ENCODE measurements around the gene PHLDA2. TPM values are rescaled to one million over a fixed set of nuclear protein-coding genes. Genes with fewer than 3 reads are reported as not detected.
A peak's percentile ranks its signal among the peaks of the same experiment; 100 is the strongest.

Gene PHLDA2
- polyA plus RNA-seq, 2 of the 4 experiments (the other 2 are of a cell fraction) = 7.0 to 49.6 TPM

DNA sequence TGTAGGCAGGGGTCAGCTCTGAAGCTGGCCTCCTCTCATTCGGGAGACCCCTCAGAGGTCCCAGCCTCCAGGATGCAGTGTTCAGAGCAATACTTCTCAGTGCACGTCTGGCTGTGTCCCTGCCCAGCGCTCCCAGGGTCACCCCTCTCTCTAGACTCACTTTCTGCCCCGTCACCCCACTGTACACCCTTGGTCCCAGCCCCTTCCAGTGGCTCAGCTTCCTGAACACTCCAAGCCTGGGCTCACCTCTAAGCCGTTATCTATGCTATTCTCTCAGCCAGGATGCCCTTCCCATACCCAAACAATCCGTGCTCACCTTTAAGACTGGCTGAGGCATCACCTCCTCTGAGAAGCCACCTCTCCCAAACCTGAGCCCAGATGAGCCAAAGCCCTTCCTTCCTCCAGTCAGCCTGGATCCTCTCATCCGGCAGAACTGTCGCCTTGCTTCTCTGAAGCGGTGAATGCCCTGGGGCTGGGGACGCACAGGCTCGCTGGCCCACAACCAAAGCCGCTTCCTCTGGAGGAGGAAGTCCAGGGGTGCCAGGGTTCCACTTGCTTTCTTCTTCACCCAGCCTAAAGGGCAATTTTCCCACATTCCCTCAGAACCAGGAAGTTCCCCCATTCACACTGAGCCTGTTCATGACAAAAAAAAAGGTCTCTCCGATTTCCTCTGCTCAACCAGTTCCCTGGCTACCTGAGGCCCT lies 30.0 kb downstream of the PHLDA2 start:
- H3K4me1 ChIP-seq = peaks cover 31% of the 10 kb centered on the region
- FAIRE-seq = no peak
- H3K4me3 ChIP-seq = no peak overlapping the region
- ATAC-seq = no peak
- POLR2A ChIA-PET = interaction anchor here (1.2 kb wide), 1 partner anchor 30 kb away, joined by 7 read pairs; the partner anchor contains the start of gene PHLDA2
- 94% methylated on average over 13 of the region's 13 CpGs for WGBS (ENCODE audit: missing lambda C conversion rate)
- no peak for TF ChIP-seq MAZ (IDR thresholded peaks at IDR 0.05; ENCODE audit: borderline replicate concordance, low read depth, low read length)
- TF ChIP-seq MYC (IDR thresholded peaks at IDR 0.05; ENCODE audit: borderline replicate concordance, low read length) = no peak
- no peak for TF ChIP-seq KDM1A (IDR thresholded peaks at IDR 0.05; ENCODE audit: low read depth)
- TF ChIP-seq HMGXB4 (CRISPR knock-in tag; IDR thresholded peaks at IDR 0.05; ENCODE audit: borderline replicate concordance) = no peak
- TF ChIP-seq NR3C1 (IDR thresholded peaks at IDR 0.05) = no peak
- TF ChIP-seq SMC3 (IDR thresholded peaks at IDR 0.05) = no peak
- no peak for TF ChIP-seq ZNF302 (CRISPR knock-in tag; IDR thresholded peaks at IDR 0.05)
- TF ChIP-seq HDAC2 (IDR thresholded peaks at IDR 0.05) = no peak
- TF ChIP-seq, protein P1, sequence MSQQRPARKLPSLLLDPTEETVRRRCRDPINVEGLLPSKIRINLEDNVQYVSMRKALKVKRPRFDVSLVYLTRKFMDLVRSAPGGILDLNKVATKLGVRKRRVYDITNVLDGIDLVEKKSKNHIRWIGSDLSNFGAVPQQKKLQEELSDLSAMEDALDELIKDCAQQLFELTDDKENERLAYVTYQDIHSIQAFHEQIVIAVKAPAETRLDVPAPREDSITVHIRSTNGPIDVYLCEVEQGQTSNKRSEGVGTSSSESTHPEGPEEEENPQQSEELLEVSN (IDR thresholded peaks at IDR 0.05; ENCODE audit: borderline replicate concordance, low read depth) = no peak
- TF ChIP-seq MAX (IDR thresholded peaks at IDR 0.05) = no peak
- no peak for TF ChIP-seq RNF2 (IDR thresholded peaks at IDR 0.05; ENCODE audit: borderline replicate concordance, low read depth)
- no peak for TF ChIP-seq TP53 (CRISPR knock-in tag; IDR thresholded peaks at IDR 0.05)
- TF ChIP-seq KDM5A (IDR thresholded peaks at IDR 0.05) = no peak
- no peak for TF ChIP-seq RFX5 (IDR thresholded peaks at IDR 0.05)
- TF ChIP-seq CBX8 (IDR thresholded peaks at IDR 0.05) = no peak
- TF ChIP-seq HOXB5 (CRISPR knock-in tag; IDR thresholded peaks at IDR 0.05) = no peak
- no peak for DNase-seq (ENCODE audit: low read depth in 1 of 2, low spot score in 1 of 2)
- peak overlapping the region; percentile 76 to 85 for H3K27ac ChIP-seq
- H3K9me3 ChIP-seq = no peaks in the 10 kb centered on the region
- CTCF ChIA-PET = interaction anchor here (0.8 to 2.4 kb wide), 5 partner anchors 10 to 367 kb away, joined by 3 to 15 read pairs (median 3); partner anchors contain the start of gene PHLDA2
- H3K4me2 ChIP-seq = peak overlapping the region; percentile 62; the same call in 1 of the 3 replicates

DNA sequence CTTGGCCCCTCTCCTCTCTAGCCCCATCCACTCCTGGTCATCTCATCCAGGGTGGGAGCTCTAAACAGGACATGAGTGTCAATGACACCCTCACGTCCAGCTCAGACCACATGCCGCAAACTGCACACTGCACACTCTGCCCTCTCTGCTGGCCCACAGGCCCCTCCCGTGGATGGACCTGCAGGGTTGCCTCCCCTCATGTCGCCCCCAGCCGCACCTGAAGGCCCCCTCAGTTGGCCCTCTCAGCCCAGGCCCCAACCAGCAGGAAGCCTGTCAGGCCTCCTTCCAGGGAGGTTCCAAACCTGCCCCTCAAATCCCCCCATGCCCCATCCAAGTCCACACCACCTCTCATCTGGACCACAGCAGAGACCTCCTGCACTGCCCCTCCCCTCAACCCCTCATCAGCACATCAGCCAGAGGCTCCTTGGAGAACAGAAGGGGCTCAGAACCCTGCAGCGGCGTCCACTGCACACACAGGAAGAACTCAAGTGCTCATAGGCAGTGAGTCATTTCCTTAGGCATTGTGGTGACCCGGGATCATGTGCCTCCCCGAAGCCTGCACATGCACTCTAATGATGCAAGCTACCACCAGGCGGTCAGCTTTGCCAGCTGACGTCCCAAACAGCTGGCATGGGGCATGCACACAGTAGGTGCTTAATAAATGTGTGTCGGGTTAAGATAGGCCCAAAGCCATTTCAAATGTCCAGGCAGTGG lies 30.7 kb downstream of the PHLDA2 start:
- DNase-seq (ENCODE audit: low read depth in 1 of 2, low spot score in 1 of 2) (peak in 1 of 2 experiments; percentile 68), ATAC-seq (no peak), FAIRE-seq (no peak)
- Histone ChIP-seq H3K4me3 (no peak overlapping the region), H3K27ac (peak overlapping the region; percentile 76 to 85), H3K9me3 (no peaks in the 10 kb centered on the region), H3K4me2 (peak overlapping the region; percentile 62), H3K4me1 (peaks cover 24% of the 10 kb centered on the region)
- ChIA-PET CTCF (interaction anchor here (0.8 to 2.4 kb wide), 5 partner anchors 9 to 366 kb away, joined by 3 to 15 read pairs (median 3); partner anchors contain the start of gene PHLDA2), POLR2A (interaction anchor here (1.2 kb wide), 1 partner anchor 31 kb away, joined by 7 read pairs; the partner anchor contains the start of gene PHLDA2)
- TF ChIP-seq FOSL2 (IDR thresholded peaks at IDR 0.05) = no peak
- peak; percentile 83 for TF ChIP-seq FOSL2 (CRISPR knock-in tag; IDR thresholded peaks at IDR 0.05)
- no peak for TF ChIP-seq TFCP2L1 (CRISPR knock-in tag; IDR thresholded peaks at IDR 0.05)
- TF ChIP-seq KDM5A (IDR thresholded peaks at IDR 0.05) = no peak
- no peak for TF ChIP-seq CEBPB (IDR thresholded peaks at IDR 0.05)
- TF ChIP-seq POLR2A (IDR thresholded peaks at IDR 0.05; ENCODE audit: low read length) = no peak
- 0 out of 2 replicates have a peak, but pooled peaks have one; percentile 44 for TF ChIP-seq MYC (IDR thresholded peaks at IDR 0.05; ENCODE audit: borderline replicate concordance, low read length)
- TF ChIP-seq JUN (IDR thresholded peaks at IDR 0.05) = 0 out of 5 replicates have a peak, but pooled peaks of 1 of the 2 experiments have one; percentile 19
- TF ChIP-seq HOXB5 (CRISPR knock-in tag; IDR thresholded peaks at IDR 0.05) = 0 out of 2 replicates have a peak, but pooled peaks have one; percentile 41
- TF ChIP-seq ELK1 (IDR thresholded peaks at IDR 0.05; ENCODE audit: low read depth, low read length) = no peak
- TF ChIP-seq FOXS1 (CRISPR knock-in tag; IDR thresholded peaks at IDR 0.05) = no peak
- TF ChIP-seq MAX (IDR thresholded peaks at IDR 0.05) = peak; percentile 93
- TF ChIP-seq BHLHE40 (IDR thresholded peaks at IDR 0.05; ENCODE audit: low read depth, low read length) = peak; percentile 74
- peak; percentile 66 for TF ChIP-seq USF2 (IDR thresholded peaks at IDR 0.05)
- TF ChIP-seq, protein P1 (IDR thresholded peaks at IDR 0.05; ENCODE audit: borderline replicate concordance, low read depth) = peak; percentile 87
- TF ChIP-seq FOSB (CRISPR knock-in tag; IDR thresholded peaks at IDR 0.05) = no peak
- TF ChIP-seq JUNB (IDR thresholded peaks at IDR 0.05) = no peak
- no peak for TF ChIP-seq ZC3H11A (IDR thresholded peaks at IDR 0.05)
- no peak for TF ChIP-seq ZSCAN20 (CRISPR knock-in tag; IDR thresholded peaks at IDR 0.05)
- WGBS (ENCODE audit: missing lambda C conversion rate) = 70% methylated on average over 7 of the region's 12 CpGs

All from A549 (cell line).